D341Med (cell line): ENCODE measurements around the gene NMNAT2.

Experiments used
- DNase-seq: peaks from one replicate; pipeline ENCODE4 v3.0.0; 2012; ENCODE audit warnings: low spot score

NMNAT2 gene

GRCh38 chr1:183310753-183311479 is 107.3 kb downstream of the NMNAT2 start:
- DNase-seq: no peak

GRCh38 chr1:183308719-183309118 is 109.5 kb downstream of the NMNAT2 start:
- DNase-seq: no peak

GRCh38 chr1:183306317-183307042 is 111.7 kb downstream of the NMNAT2 start:
- DNase-seq: no peak

DNA sequence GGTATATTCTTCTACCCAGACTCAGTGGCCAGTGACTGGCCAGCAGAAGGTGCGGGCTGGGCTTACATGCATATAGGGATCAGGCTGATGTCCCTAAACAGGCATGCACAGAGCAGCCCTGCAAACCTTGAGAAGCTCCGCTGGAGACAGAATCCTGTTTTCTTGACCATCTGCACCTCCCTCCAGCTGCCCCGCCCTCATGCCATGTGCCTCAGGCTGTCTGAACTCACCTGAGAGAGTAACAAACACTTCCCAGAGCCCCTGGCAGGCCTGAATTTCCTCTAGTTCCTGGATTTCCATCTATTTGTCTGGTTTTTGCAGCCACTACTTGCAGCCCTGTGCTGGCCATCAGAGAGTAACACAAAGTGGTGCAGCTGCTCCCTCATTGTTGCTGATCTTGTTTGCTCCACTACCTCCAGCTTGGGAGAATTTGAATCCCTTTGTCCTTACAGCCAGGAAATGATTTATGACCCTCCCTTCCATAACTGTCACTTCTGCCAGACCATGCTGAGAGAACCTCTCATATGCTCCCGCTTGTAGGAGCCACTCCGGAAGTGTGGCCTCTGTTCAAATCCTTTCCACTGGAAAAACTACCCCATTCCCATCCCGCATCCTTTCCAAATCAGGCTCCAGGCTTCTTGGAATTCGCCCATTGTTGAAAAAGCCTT is 113.6 kb downstream of the NMNAT2 start:
- no peak for DNase-seq

DNA sequence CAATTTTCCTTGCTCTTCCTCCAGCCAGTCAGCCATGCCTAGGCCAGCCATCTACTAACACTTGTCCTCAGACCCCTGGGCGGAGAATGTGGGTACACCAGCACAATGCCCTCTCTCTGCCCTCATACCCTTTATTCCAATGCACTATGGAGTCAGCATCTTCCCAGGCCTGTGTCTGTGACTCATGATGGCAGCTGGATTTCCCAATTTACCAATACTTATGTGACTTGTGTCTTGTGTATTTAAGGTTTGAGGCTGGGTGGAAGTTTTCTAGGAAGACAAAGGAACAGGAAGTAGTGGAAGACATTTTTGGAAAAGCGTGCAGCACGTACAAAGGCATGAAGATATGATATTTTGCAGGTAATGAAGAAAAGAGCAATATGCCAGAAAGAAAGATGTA is 114.3 kb downstream of the NMNAT2 start:
- DNase-seq: no peak

GRCh38 chr1:183303323-183303645 is 114.9 kb downstream of the NMNAT2 start:
- DNase-seq: no peak

GRCh38 chr1:183302452-183303322 is 115.5 kb downstream of the NMNAT2 start:
- no peak for DNase-seq

DNA sequence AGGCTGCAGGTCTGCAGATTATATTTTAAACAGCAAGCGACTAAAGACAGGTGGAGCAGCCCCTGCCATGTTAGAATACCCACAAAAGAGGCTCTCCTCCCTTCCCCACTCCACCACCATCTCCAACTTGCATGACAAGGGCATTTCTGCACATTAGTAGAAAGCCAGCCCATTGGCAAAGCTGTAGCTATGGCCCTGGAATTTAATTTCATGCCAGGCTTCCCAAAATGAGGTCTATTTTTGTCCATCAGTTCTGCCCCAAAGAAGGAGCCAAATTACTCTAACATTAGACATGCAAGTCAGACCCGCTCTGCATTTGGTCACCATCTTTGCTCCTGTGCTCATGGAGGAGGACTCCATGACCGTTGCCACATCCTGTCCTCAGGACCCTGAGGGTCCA is 116.9 kb downstream of the NMNAT2 start:
- DNase-seq: no peak

GRCh38 chr1:183300828-183301227 is 117.4 kb downstream of the NMNAT2 start:
- DNase-seq: no peak

DNA sequence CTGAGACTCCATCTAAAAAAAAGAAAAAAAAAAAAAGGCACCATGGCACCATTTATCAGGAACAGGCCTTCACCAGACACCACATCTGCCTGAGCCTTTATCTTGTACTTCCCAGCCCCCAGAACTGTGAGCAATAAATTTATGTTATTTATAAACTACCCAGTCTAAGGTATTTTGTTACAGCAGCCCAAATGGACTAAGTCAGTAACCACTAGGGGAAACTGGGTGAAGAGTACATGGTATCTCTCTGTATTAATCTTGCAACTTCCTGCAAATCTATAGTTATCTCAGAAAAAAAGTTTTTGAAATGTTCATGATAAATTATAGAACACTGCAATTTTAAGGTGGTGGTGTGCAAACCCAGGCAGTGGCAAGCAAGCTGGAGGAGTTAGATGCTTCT is 117.8 kb downstream of the NMNAT2 start:
- DNase-seq: no peak

DNA sequence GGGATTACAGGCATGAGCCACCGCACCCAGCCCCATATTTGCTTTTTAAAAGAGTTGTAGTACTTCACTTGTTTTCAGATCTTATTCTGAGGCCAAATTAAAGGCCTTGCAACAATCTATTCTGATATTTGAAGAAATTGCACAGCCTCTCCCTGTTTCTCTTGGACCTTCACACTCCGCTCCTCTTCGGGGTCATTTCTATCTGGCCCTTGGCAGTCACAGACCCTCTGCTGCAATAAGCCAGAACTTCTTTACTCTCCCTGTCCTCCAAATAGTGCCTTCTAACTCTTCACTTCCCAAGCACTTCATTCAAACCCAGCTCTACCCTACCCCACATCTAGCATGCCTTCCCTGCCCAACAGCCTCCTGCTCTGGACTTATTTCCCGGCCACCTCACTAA is 121.4 kb downstream of the NMNAT2 start:
- DNase-seq: no peak

DNA sequence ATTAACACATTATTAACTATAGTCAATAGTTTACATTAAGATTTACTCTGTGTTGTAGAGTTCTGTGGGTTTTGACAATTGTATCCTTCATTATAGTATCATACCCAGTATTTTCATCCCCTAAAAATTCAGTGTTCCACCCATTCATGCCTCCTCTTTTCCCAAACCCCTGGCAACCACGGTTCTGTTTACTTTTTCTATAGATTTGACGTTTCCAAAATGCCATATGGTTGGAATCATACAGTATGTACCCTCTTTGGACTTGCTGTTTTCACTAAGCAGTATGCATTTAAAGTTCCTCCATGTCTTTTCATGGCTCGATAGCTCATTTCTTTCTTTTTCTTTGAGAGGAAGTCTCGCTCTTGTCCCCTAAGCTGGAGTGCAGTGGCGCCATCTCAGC is 122.7 kb downstream of the NMNAT2 start:
- DNase-seq: no peak

DNA sequence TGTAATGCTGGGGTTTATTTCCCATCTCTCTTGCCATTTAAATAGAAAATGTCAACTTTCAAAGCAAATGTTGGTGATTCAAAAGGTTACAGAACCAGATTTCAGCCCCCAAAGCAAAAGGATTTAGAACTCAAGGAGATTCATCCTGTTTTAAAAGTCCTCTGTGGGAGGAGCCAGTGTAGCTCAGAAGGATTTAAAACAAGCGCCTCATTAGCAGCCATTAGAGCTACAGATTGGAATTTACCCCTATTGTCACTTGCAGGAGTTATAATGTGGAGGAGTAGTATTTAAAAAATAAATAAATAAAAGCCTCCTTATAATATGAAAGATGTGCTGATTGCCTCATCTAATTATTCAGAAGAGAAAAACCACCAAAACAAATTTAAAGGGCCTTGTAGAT is 124.3 kb downstream of the NMNAT2 start:
- DNase-seq: no peak

DNA sequence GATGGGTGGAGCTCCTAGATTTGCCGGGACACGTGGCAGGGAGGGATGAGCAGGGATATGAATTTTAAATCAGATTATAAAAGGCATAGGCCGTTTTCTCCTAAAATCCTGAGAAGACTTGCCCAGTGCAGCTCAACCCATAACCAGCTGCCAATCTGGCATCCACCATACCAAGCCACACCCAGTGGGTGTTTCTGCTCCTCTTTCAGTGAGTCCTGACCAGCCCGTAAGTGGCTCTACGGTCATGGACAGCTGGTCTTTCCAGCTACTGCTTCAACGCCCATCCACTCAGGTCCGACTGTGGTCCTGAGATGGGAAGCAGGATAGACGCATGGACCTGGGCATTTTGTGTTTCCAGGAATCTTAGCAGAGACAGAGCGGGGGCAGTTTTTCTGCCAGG is 124.9 kb downstream of the NMNAT2 start:
- no peak for DNase-seq

GRCh38 chr1:183291802-183292514 is 126.2 kb downstream of the NMNAT2 start:
- DNase-seq: no peak

- no peak for DNase-seq
Observed at GRCh38 chr1:183291216-183291762, 126.9 kb downstream of the NMNAT2 start.

- no peak for DNase-seq
Observed at GRCh38 chr1:183290628-183291027, 127.6 kb downstream of the NMNAT2 start.

DNA sequence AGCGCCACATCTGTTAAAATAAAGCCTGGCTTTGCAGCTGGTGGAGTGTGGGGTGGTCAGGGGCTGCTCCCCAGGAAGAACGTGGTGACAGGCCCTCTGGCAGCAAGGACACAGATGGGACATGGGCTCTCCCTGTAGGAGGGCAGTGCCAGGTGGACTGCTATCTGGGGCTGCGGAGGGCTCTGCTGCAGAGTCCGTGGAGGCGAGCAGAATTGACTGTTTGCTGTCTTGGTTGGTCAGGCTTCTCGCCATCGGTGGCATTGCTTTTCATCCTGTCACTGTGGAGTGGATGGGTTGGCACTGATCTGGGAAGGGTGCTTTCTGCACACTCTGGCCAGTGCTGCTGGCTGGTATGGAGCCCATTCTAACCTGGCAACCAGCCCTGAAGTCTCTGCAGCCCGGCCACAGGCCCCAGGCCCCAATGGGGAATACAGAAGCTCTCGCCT is 129.1 kb downstream of the NMNAT2 start:
- no peak for DNase-seq

GRCh38 chr1:183288583-183288982 is 129.6 kb downstream of the NMNAT2 start:
- no peak for DNase-seq

- no peak for DNase-seq
Observed at GRCh38 chr1:183287191-183287675, 130.9 kb downstream of the NMNAT2 start.

- no peak for DNase-seq
Observed at GRCh38 chr1:183285746-183286145, 132.4 kb downstream of the NMNAT2 start.
